ENCODE results near the gene CWF19L2.

GRCh38 chr11:107427569-107428180 lies 29.9 kb downstream of the CWF19L2 start:
- TF ChIP-seq POLR2AphosphoS5 (IDR thresholded peaks at IDR 0.05), result no peak
- TF ChIP-seq POLR2A (IDR thresholded peaks at IDR 0.05), result no peak
